Cerebellar cortex (tissue), 1 donor: ENCODE results near the gene ARSK.
"Not testable (repeated sequence)": the region's sequence is repeated elsewhere in the genome, so short reads cannot be mapped to it uniquely, and the experiment has no call there.

ENCODE experiments used
- DNase-seq: peaks from one replicate; pipeline ENCODE4 v3.0.0-alpha.2; 2015; ENCODE audit warnings: low spot score

Gene ARSK

DNA sequence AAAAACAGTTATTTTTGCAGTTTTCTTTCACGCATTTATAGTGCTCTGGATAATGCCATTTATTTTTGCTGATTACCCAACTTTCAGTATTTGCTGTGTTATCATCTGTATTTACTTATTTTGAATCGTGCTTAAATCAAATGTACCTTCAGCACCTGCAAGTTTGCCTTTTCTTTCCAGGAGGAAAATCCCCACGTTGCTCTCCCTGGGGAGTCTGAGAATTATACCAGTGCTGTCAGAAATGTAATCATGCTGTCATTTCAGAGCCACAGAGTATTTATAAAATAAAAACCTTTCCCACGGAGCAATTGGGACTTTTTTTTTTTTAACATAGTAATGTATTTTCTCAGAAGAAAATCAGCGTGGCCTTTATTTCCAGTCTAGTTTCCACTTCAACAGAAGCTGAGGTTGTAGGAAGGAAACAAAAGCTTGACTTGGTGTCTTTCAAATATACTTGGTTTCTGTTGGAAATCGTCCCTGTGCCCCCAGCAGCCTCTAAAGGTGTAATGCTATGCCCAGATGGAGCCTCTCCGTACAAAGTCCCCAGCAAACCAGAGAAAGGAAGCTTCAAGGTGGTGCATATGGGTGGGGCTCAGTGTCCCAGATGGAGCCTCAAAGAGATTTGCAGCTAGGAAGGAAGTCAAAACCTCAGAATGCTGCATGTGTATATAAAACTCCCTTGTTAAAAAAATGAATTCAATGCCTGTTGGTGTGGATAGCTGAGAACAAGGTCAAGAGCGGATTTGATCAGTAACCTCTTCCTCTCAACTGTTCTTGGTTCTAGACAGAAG is 67.1 kb downstream of the ARSK start:
- DNase-seq: peak; percentile 31

DNA sequence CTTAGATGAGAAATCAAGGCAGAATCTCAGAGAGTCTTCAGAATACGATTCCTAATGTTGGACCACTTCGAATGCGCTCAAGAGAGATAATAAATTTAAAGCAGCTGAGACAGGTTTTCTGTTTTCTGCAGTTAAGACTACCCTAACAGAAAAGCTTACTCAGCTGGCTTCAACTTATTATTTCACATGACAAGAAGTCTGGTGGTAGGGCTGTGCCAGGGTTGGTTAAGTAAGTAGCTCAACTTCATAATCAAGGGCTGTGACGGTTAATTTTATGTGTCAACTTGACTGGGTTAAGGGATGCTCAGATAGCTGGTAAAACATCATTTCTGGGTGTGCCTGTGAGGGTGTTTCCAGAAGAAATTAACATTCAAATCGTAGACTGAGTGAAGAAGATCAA is 68.8 kb downstream of the ARSK start:
- no peak for DNase-seq

DNA sequence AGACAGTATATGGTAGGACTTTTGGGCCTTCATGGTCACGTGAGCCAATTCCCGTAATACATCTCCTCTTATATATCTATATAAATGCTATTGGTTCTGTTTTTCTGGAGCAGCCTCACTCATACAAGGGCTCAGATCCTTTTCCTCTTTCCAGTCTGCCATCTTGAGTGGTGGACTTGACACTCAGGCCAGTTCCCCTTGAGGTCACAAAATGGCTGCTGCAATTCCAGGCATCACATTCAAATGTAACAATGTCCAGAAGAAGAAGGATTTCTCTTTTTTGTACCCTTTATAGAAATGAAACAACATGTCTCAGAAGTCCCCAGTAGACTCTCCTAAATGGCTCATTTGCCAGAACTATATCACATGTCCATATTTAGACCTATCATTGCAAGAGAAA is 69.5 kb downstream of the ARSK start:
- no peak for DNase-seq

GRCh38 chr5:95626701-95627100 is 71.8 kb downstream of the ARSK start:
- no peak for DNase-seq

- DNase-seq: no peak
Measured at GRCh38 chr5:95627971-95628810, 73.3 kb downstream of the ARSK start.

GRCh38 chr5:95628933-95629332 is 74.0 kb downstream of the ARSK start:
- no peak for DNase-seq

DNA sequence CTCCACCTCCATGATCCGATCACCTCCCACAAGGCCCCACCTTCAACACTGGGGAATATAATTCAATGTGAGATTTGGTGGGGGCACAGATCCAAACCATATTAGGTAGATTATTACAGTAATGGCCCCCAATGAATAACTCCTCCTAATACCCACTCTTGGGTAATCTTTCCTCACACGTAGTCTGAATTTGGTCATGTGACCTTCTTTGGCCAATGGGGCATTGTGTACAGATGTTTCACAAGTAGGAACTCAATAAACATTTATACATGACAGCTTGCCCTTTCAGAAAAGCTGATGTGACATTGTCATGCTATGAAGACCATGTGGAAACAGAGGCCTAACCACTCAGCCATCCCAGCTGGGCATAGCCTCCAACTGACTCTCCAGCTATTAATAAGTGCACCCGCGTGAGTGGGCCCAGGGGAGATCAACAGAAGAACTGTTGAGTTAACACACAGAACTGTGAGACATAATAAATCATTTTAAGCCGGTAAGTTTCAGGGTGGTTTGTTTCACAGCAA is 75.6 kb downstream of the ARSK start:
- no peak for DNase-seq

DNA sequence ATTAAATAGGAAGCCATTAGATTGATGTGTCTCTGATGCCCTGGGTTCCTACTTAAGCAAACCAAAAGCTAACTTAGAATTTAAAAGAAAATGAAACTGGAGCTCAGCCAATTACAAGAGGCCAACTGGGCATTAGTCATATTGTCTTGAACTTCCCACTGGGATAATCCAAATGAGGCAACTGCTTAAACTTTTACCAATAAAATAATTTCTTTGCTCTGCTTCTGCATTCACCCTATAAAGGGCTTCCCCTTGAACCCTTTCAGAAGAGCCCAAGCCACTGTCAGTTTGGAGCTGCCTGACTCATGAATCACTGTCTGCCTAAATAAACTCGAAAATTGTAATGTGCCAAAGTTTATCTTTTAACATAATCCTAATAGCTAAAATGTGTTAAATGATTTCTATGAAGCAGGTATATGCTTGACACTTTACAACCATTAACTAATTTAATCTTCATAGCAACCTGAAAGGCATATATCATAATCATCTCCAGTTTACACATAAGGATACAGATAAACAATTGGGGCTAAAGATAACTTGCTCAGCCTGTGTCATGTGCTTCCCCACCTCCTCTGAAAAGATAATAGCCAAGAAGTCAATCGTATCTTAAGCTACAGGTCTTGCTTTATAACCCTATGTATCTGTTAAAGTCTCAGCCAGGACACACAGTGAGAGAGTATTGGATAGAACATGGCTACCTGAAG is 76.5 kb downstream of the ARSK start:
- DNase-seq: no peak

- no peak for DNase-seq
Measured at GRCh38 chr5:95631991-95632675, 77.2 kb downstream of the ARSK start.

GRCh38 chr5:95632942-95633341 is 78.0 kb downstream of the ARSK start:
- DNase-seq: not testable (repeated sequence)

GRCh38 chr5:95633671-95634070 is 78.8 kb downstream of the ARSK start:
- DNase-seq: no peak

DNA sequence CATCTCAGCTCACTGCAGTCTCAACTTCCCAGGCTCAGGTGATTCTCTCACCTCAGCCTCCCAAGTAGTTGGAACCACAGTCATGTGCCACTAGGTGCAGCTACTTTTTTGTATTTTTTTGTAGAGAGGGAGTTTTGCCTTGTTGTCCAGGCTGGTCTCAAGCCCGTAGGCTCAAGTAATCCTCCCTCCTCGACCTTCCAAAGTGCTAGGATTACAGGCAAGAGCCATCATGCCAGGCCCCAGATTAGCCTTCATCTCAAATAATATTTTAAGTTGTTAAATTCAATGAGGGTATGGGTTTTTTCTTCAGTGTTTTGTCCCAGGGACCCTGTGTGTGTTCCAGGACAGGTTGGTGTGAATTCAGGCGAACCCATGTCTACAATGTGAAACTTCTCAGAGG is 79.2 kb downstream of the ARSK start:
- DNase-seq: no peak

- no peak for DNase-seq
Measured at GRCh38 chr5:95638632-95639031, 83.7 kb downstream of the ARSK start.

DNA sequence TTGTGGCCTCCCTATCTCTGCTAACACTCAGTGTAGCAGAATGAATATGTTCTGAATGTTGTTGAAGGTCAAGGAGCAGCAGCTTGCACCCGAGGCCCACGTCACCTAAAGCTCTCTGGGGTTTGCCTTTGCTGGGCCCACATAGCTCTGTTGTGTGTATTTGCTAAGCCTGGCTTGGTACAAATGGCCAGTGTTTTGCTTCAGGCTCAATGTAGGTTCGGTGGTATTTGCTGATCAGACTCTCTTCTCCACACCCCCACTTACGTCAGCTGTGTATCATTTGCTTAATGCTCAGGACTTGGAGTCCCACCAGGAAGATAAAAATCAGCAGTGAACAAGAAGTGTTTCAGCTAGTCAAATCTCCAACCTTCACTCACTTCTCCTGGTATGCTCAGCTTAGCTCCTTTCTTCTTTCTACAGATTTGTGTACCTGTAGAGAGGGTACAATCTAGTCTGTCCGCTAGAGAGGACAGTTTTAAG is 86.9 kb downstream of the ARSK start:
- DNase-seq: no peak

DNA sequence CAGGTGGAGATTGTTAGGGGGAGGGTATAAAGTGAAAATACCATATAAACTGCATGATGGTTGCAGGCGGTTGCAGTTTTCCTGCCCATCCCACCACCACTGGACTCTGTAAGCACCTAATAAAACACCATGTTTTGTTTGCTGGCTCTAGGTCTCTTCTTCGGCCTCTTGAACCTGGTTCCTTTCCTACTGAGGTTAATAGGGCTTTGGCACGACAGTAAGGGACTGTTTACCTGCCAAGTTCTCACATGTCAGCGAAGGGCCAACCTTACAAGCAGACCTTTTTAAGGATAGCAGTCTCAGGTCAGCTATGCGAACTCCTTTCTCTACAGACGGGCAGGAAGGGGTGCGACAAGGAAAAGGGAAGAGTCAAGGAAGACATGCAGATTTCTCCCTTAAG is 88.3 kb downstream of the ARSK start:
- no peak for DNase-seq

DNA sequence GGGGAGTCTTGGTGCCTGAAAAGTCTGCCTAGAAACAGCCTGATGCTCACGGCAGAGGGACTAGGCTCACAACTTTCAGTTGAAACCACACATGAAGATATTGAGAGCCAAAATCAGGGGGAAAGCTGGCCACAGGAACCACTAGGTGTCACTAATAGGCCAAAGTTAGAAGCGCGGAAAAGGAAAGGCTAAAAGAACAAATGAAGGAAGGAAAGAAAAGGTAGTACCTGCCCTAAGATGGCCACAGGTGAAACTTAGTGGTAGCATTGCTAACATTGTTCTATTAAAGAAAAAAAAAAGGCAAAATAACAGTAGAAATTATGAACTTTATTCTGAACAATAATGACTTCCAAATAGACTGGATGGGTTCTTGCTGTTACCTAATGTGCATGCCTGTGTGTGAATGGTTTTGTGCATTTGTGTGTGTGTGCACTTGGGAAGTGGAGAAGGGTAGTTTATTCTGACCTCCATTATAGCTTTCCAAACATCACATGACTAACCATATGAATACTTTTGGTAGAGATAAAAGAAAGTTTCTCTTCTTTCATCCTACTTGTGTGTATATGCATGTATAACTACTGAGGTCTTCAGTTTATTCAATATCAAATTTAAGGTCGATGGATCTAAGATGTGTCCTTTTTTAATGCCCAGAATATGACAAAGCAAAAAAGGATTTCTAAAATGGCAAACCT is 89.6 kb downstream of the ARSK start:
- DNase-seq: peak; percentile 81

- not testable (repeated sequence) for DNase-seq
Measured at GRCh38 chr5:95646226-95646568, 91.3 kb downstream of the ARSK start.

GRCh38 chr5:95646569-95647431 is 91.9 kb downstream of the ARSK start, which contains the start of gene RFESD:
TSS of gene RFESD (plus strand) at chr5:95646777. CDS start at chr5:95652272, 5,495 bp downstream.
- peak; percentile 89 for DNase-seq

DNA sequence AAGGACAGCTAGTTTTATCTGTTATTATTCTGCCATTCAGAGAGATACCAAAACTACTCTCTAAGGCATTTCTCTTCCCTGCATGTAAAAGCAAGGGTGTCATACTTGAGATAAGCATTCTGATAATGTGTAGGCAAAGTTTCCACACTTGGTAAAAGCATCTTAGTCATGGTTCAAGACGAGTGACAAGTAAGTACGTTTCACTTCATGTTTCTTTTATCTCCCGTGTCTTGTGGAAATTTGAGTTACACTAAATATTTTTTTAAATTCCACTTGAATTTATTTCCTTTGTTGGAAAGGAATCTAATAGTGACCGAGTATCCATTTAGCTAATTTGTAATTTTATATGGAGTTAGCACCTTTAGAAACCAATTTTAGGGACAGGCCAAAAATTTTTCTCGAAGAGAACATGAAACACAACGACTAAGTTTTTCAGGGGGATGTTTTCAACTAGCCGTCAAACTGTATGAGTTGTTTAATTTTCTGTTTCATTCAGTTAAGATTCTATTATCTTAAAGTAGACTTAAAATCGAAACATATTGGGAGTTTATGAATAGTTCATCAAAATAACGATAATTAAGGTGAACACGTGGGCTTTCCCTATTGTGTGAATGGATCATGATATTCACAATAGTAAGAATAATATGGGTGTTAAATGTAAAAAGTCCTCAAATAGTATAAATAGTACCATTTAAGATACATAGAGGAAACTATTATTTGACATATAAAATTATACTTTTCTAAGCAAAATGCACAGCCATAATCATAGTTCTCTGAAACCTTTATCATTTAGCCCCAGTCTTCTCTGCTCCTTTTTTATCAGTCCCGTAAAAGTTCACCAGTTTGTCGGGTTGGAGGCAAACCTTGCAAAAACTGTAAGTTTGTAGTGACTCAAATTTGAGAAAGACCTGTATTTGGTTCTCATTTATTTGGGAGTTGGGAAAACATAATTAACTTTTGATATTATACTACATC is 93.3 kb downstream of the ARSK start:
- peak; percentile 19 for DNase-seq
